HG03175 (cell line): Measurements from ENCODE around the gene SRD5A3.

Experiments
- ATAC-seq: cut with Tn5 transposase; IDR thresholded peaks from one replicate; pipeline ENCODE4 v1.9.1; 2021; ENCODE audit warnings: mild to moderate bottlenecking, moderate library complexity; ENCODE audit not compliant: unreplicated experiment

SRD5A3 gene

GRCh38 chr4:55405073-55405472 is 59.0 kb downstream of the SRD5A3 start:
- ATAC-seq = no peak

GRCh38 chr4:55406545-55406944 is 60.5 kb downstream of the SRD5A3 start:
- ATAC-seq = no peak

GRCh38 chr4:55407119-55407518 is 61.1 kb downstream of the SRD5A3 start:
- no peak for ATAC-seq

GRCh38 chr4:55407764-55408163 is 61.7 kb downstream of the SRD5A3 start:
- no peak for ATAC-seq

GRCh38 chr4:55409468-55410171 is 63.6 kb downstream of the SRD5A3 start:
- ATAC-seq = peak; percentile 72

- no peak for ATAC-seq
Measured at GRCh38 chr4:55410431-55410830, 64.4 kb downstream of the SRD5A3 start.

GRCh38 chr4:55411621-55412020 is 65.6 kb downstream of the SRD5A3 start:
- no peak for ATAC-seq

- no peak for ATAC-seq
Measured at GRCh38 chr4:55416176-55416575, 70.1 kb downstream of the SRD5A3 start.
